WTC11 (cell line): ENCODE measurements around the gene GALNT17. TPM values are rescaled to one million over a fixed set of nuclear protein-coding genes. Genes with fewer than 3 reads are reported as not detected.
A peak's percentile ranks its signal among the peaks of the same experiment; 100 is the strongest.

ENCODE experiments used
- ATAC-seq: fragments of 200-7000 bp; cut with Tn5 transposase; 2 replicates; pipeline ENCODE4 v1.10.0; 2021; ENCODE audit warnings: mild to moderate bottlenecking, moderate library complexity
- CTCF ChIA-PET: fragments of 300-600 bp; sonication (Branson Sonifier 250); formaldehyde crosslinking; loops from one replicate; lab custom pipeline; 2021; ENCODE audit warnings: antibody characterized with exemption; lab: Charles Lee
- POLR2A ChIA-PET: fragments of 350-600 bp; sonication (Branson Sonifier 250); formaldehyde crosslinking; loops from one replicate; lab custom pipeline; 2021; ENCODE audit warnings: antibody characterized with exemption; lab: Charles Lee
- DNase-seq: peaks from one replicate; pipeline ENCODE4 v3.0.0; 2021; ENCODE audit warnings: low spot score
- H3K27ac Mint-ChIP-seq: 2 replicates; pipeline ENCODE4 v1.8.0; 2021; ENCODE audit warnings: mixed read lengths
- H3K27me3 Mint-ChIP-seq: 2 replicates; pipeline ENCODE4 v1.8.0; 2021; ENCODE audit warnings: low read depth, mild to moderate bottlenecking, moderate library complexity, mixed read lengths
- H3K36me3 Mint-ChIP-seq: 2 replicates; pipeline ENCODE4 v1.8.0; 2021; ENCODE audit warnings: mixed read lengths
- H3K4me1 Mint-ChIP-seq: 2 replicates; pipeline ENCODE4 v1.8.0; 2022; ENCODE audit warnings: mixed read lengths
- H3K4me3 Mint-ChIP-seq: 2 replicates; pipeline ENCODE4 v1.8.0; 2021; ENCODE audit warnings: mild to moderate bottlenecking, moderate library complexity, mixed read lengths
- H3K9me3 Mint-ChIP-seq: 2 replicates; pipeline ENCODE4 v1.8.0; 2021; ENCODE audit warnings: mixed read lengths
- ELF4 ChIP-seq: sonication (generic); formaldehyde crosslinking; IDR thresholded peaks from 2 replicates; pipeline ENCODE4 v1.8.1; 2022; ENCODE audit warnings: low read depth, mild to moderate bottlenecking, moderate library complexity, missing genetic modification reagents
- EMX1 ChIP-seq: fragments of 250-450 bp; sonication (Bioruptor Pico); IDR thresholded peaks from 2 replicates; pipeline ENCODE4 v1.8.0; 2021; ENCODE audit warnings: mild to moderate bottlenecking
- FOXK1 ChIP-seq: sonication (generic); formaldehyde crosslinking; IDR thresholded peaks from 2 replicates; pipeline ENCODE4 v1.8.0; 2022; ENCODE audit warnings: mild to moderate bottlenecking, moderate library complexity, missing genetic modification reagents
- GTF2I ChIP-seq: fragments of 250-450 bp; sonication (Bioruptor Pico); conservative IDR thresholded peaks from 2 replicates; pipeline ENCODE4 v1.4.0; 2021; ENCODE audit warnings: mild to moderate bottlenecking
- IRF2 ChIP-seq: sonication (generic); formaldehyde crosslinking; IDR thresholded peaks from 2 replicates; pipeline ENCODE4 v1.8.0; 2022; ENCODE audit warnings: low read depth, missing genetic modification reagents, borderline replicate concordance
- MXD4 ChIP-seq: fragments of 250-450 bp; sonication (Bioruptor Pico); IDR thresholded peaks from 2 replicates; pipeline ENCODE4 v1.8.0; 2021; ENCODE audit warnings: mild to moderate bottlenecking, moderate library complexity, borderline replicate concordance
- NR3C1 ChIP-seq: sonication (generic); formaldehyde crosslinking; conservative IDR thresholded peaks from 2 replicates; pipeline ENCODE4 v1.8.1; 2023; ENCODE audit warnings: low read depth, mild to moderate bottlenecking, missing genetic modification reagents
- SMAD3 ChIP-seq: sonication (generic); formaldehyde crosslinking; IDR thresholded peaks from 2 replicates; pipeline ENCODE4 v1.8.0; 2022; ENCODE audit warnings: missing genetic modification reagents, mild to moderate bottlenecking, borderline replicate concordance
- SMAD4 ChIP-seq: sonication (generic); formaldehyde crosslinking; IDR thresholded peaks from 2 replicates; pipeline ENCODE4 v1.8.0; 2022; ENCODE audit warnings: mild to moderate bottlenecking, missing genetic modification reagents
- SOX15 ChIP-seq: fragments of 250-450 bp; sonication (Bioruptor Pico); IDR thresholded peaks from 2 replicates; pipeline ENCODE4 v1.9.0; 2021; ENCODE audit warnings: mild to moderate bottlenecking
- SP1 ChIP-seq: sonication (generic); formaldehyde crosslinking; conservative IDR thresholded peaks from 2 replicates; pipeline ENCODE4 v1.8.1; 2022; ENCODE audit warnings: missing genetic modification reagents
- TP53 ChIP-seq: sonication (generic); formaldehyde crosslinking; IDR thresholded peaks from 2 replicates; pipeline ENCODE4 v1.8.1; 2023; ENCODE audit warnings: mild to moderate bottlenecking, missing genetic modification reagents
- ZNF138 ChIP-seq: sonication (generic); formaldehyde crosslinking; conservative IDR thresholded peaks from 2 replicates; pipeline ENCODE4 v1.8.1; 2022; ENCODE audit warnings: mild to moderate bottlenecking, moderate library complexity, missing genetic modification reagents
- ZNF232 ChIP-seq: sonication (generic); formaldehyde crosslinking; IDR thresholded peaks from 2 replicates; pipeline ENCODE4 v1.8.0; 2022; ENCODE audit warnings: mild to moderate bottlenecking, missing genetic modification reagents
- ZNF317 ChIP-seq: sonication (generic); formaldehyde crosslinking; IDR thresholded peaks from 2 replicates; pipeline ENCODE4 v1.8.1; 2023; ENCODE audit warnings: low read depth, mild to moderate bottlenecking, moderate library complexity, missing genetic modification reagents, borderline replicate concordance
- ZNF396 ChIP-seq: fragments of 250-450 bp; sonication (Bioruptor Pico); IDR thresholded peaks from 2 replicates; pipeline ENCODE4 v1.8.0; 2021; ENCODE audit warnings: mild to moderate bottlenecking, moderate library complexity, borderline replicate concordance
- ZNF423 ChIP-seq: fragments of 250-450 bp; sonication (Bioruptor Pico); IDR thresholded peaks from 2 replicates; pipeline ENCODE4 v2.1.2; 2022; ENCODE audit warnings: mild to moderate bottlenecking, moderate library complexity
- total RNA-seq: library from RNA; stranded (reverse); gene quantifications from 3 replicates; pipeline ENCODE4 v1.2.3, GENCODE V29; 2021
- TF ChIP-seq, protein P1 (sequence below): sonication (generic); formaldehyde crosslinking; IDR thresholded peaks from 2 replicates; pipeline ENCODE4 v1.8.0; 2022; ENCODE audit warnings: mild to moderate bottlenecking, missing genetic modification reagents
- TF ChIP-seq, protein P2 (sequence below): fragments of 200-600 bp; IDR thresholded peaks from 2 replicates; pipeline ENCODE4 v1.8.0; 2022; ENCODE audit warnings: antibody characterized with exemption
- TF ChIP-seq, protein P3 (sequence below): sonication (generic); formaldehyde crosslinking; IDR thresholded peaks from 2 replicates; pipeline ENCODE4 v1.8.1; 2023; ENCODE audit warnings: mild to moderate bottlenecking, missing genetic modification reagents, moderate library complexity
- TF ChIP-seq, protein P4 (sequence below): sonication (generic); formaldehyde crosslinking; IDR thresholded peaks from 2 replicates; pipeline ENCODE4 v1.8.1; 2023; ENCODE audit warnings: mild to moderate bottlenecking, moderate library complexity, missing genetic modification reagents
- TF ChIP-seq, protein P5 (sequence below): fragments of 250-450 bp; sonication (Bioruptor Pico); IDR thresholded peaks from 2 replicates; pipeline ENCODE4 v1.9.0; 2021; ENCODE audit warnings: mild to moderate bottlenecking
- TF ChIP-seq, protein P6 (sequence below): sonication (generic); formaldehyde crosslinking; IDR thresholded peaks from 2 replicates; pipeline ENCODE4 v1.8.1; 2023; ENCODE audit warnings: mild to moderate bottlenecking, missing genetic modification reagents, borderline replicate concordance

The GALNT17 gene
- total RNA-seq, 1 experiment from 2014 or later: 61.1 TPM

DNA sequence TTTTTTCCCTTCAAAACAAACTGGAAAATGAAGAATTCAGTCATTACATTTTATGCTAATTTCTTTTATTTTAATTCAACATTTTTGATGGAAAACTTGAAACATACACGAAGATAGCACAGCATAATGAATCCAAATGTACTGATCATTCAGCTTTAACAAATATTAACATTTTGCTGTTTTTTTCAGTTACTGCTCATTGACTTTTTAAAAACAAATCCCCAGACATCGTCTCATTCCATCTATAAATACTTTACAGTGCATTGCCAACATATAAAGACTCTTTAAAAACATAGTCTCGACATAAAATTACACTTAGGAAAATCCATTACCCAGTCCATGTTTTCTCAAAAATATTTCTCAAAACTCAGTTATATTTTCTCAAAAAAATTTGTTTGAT, 452.3 kb downstream of the GALNT17 start:
- no peak for DNase-seq
- Mint-ChIP-seq H3K36me3 (peaks cover 34% of the 10 kb centered on the region), H3K27ac (peak overlapping the region; percentile 64), H3K9me3 (peaks cover 29% of the 10 kb centered on the region), H3K4me1 (no peaks in the 10 kb centered on the region), H3K4me3 (no peak overlapping the region), H3K27me3 (no peaks in the 10 kb centered on the region)
- POLR2A ChIA-PET: no interaction called here
- no peak for ATAC-seq
- CTCF ChIA-PET: no interaction called here
- no peak for TF ChIP-seq ELF4
- TF ChIP-seq, protein P1, sequence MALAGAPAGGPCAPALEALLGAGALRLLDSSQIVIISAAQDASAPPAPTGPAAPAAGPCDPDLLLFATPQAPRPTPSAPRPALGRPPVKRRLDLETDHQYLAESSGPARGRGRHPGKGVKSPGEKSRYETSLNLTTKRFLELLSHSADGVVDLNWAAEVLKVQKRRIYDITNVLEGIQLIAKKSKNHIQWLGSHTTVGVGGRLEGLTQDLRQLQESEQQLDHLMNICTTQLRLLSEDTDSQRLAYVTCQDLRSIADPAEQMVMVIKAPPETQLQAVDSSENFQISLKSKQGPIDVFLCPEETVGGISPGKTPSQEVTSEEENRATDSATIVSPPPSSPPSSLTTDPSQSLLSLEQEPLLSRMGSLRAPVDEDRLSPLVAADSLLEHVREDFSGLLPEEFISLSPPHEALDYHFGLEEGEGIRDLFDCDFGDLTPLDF (CRISPR knock-in tag): no peak
- TF ChIP-seq EMX1 (CRISPR knock-in tag): no peak
- no peak for TF ChIP-seq SMAD3 (CRISPR knock-in tag)
- no peak for TF ChIP-seq ZNF423 (CRISPR knock-in tag)
- TF ChIP-seq, protein P2, sequence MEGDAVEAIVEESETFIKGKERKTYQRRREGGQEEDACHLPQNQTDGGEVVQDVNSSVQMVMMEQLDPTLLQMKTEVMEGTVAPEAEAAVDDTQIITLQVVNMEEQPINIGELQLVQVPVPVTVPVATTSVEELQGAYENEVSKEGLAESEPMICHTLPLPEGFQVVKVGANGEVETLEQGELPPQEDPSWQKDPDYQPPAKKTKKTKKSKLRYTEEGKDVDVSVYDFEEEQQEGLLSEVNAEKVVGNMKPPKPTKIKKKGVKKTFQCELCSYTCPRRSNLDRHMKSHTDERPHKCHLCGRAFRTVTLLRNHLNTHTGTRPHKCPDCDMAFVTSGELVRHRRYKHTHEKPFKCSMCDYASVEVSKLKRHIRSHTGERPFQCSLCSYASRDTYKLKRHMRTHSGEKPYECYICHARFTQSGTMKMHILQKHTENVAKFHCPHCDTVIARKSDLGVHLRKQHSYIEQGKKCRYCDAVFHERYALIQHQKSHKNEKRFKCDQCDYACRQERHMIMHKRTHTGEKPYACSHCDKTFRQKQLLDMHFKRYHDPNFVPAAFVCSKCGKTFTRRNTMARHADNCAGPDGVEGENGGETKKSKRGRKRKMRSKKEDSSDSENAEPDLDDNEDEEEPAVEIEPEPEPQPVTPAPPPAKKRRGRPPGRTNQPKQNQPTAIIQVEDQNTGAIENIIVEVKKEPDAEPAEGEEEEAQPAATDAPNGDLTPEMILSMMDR: no peak
- TF ChIP-seq, protein P3, sequence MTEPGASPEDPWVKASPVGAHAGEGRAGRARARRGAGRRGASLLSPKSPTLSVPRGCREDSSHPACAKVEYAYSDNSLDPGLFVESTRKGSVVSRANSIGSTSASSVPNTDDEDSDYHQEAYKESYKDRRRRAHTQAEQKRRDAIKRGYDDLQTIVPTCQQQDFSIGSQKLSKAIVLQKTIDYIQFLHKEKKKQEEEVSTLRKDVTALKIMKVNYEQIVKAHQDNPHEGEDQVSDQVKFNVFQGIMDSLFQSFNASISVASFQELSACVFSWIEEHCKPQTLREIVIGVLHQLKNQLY (CRISPR knock-in tag): no peak
- TF ChIP-seq, protein P4, sequence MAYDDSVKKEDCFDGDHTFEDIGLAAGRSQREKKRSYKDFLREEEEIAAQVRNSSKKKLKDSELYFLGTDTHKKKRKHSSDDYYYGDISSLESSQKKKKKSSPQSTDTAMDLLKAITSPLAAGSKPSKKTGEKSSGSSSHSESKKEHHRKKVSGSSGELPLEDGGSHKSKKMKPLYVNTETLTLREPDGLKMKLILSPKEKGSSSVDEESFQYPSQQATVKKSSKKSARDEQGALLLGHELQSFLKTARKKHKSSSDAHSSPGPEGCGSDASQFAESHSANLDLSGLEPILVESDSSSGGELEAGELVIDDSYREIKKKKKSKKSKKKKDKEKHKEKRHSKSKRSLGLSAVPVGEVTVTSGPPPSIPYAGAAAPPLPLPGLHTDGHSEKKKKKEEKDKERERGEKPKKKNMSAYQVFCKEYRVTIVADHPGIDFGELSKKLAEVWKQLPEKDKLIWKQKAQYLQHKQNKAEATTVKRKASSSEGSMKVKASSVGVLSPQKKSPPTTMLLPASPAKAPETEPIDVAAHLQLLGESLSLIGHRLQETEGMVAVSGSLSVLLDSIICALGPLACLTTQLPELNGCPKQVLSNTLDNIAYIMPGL (CRISPR knock-in tag): no peak
- no peak for TF ChIP-seq ZNF317 (CRISPR knock-in tag)
- TF ChIP-seq TP53 (CRISPR knock-in tag): no peak
- no peak for TF ChIP-seq ZNF232
- TF ChIP-seq FOXK1 (CRISPR knock-in tag): no peak
- TF ChIP-seq SMAD4 (CRISPR knock-in tag): no peak

DNA sequence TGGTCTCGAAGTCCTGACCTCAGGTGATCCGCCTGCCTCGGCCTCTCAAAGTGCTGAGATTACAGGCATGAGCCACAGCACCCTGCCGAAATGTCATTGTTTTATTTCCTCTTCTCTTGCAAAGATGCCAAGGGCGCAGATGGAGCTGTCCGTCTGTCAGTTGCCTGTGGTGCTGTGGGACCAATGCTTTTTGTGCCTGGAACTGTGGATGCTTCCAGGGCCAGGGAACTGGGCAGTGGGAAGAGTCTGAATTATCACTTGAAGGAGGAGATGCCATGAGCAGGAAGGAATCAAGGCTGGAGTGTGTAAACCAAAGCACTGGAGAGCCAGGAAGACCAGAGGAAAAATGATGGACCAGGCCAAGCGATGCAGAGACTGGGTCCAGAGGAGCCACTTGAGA, 459.9 kb downstream of the GALNT17 start:
- Mint-ChIP-seq H3K9me3 (peaks cover 24% of the 10 kb centered on the region), H3K4me3 (no peak overlapping the region), H3K27ac (peak overlapping the region; percentile 52; the same call in 1 of the 2 replicates), H3K27me3 (no peaks in the 10 kb centered on the region), H3K36me3 (peaks cover 47% of the 10 kb centered on the region), H3K4me1 (peaks cover 6% of the 10 kb centered on the region)
- ChIA-PET POLR2A (interaction anchor here (0.5 kb wide), 1 partner anchor 325 kb away, joined by 3 read pairs; no protein-coding TSS in a partner anchor), CTCF (interaction anchor here (0.5 kb wide), 1 partner anchor 124 kb away, joined by 3 read pairs; no protein-coding TSS in a partner anchor)
- DNase-seq (no peak), ATAC-seq (no peak)
- no peak for TF ChIP-seq NR3C1 (CRISPR knock-in tag)
- TF ChIP-seq ZNF138: no peak
- TF ChIP-seq GTF2I: no peak
- TF ChIP-seq SOX15 (CRISPR knock-in tag): no peak
- no peak for TF ChIP-seq SP1
- no peak for TF ChIP-seq SMAD3 (CRISPR knock-in tag)
- TF ChIP-seq, protein P5, sequence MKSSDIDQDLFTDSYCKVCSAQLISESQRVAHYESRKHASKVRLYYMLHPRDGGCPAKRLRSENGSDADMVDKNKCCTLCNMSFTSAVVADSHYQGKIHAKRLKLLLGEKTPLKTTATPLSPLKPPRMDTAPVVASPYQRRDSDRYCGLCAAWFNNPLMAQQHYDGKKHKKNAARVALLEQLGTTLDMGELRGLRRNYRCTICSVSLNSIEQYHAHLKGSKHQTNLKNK (CRISPR knock-in tag): no peak
- TF ChIP-seq ZNF317 (CRISPR knock-in tag): no peak
- TF ChIP-seq, protein P6, sequence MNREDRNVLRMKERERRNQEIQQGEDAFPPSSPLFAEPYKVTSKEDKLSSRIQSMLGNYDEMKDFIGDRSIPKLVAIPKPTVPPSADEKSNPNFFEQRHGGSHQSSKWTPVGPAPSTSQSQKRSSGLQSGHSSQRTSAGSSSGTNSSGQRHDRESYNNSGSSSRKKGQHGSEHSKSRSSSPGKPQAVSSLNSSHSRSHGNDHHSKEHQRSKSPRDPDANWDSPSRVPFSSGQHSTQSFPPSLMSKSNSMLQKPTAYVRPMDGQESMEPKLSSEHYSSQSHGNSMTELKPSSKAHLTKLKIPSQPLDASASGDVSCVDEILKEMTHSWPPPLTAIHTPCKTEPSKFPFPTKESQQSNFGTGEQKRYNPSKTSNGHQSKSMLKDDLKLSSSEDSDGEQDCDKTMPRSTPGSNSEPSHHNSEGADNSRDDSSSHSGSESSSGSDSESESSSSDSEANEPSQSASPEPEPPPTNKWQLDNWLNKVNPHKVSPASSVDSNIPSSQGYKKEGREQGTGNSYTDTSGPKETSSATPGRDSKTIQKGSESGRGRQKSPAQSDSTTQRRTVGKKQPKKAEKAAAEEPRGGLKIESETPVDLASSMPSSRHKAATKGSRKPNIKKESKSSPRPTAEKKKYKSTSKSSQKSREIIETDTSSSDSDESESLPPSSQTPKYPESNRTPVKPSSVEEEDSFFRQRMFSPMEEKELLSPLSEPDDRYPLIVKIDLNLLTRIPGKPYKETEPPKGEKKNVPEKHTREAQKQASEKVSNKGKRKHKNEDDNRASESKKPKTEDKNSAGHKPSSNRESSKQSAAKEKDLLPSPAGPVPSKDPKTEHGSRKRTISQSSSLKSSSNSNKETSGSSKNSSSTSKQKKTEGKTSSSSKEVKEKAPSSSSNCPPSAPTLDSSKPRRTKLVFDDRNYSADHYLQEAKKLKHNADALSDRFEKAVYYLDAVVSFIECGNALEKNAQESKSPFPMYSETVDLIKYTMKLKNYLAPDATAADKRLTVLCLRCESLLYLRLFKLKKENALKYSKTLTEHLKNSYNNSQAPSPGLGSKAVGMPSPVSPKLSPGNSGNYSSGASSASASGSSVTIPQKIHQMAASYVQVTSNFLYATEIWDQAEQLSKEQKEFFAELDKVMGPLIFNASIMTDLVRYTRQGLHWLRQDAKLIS (CRISPR knock-in tag): no peak
- no peak for TF ChIP-seq MXD4 (CRISPR knock-in tag)
- TF ChIP-seq, protein P4 (CRISPR knock-in tag): no peak
- TF ChIP-seq ZNF396 (CRISPR knock-in tag): no peak
- no peak for TF ChIP-seq ZNF423 (CRISPR knock-in tag)
- no peak for TF ChIP-seq FOXK1 (CRISPR knock-in tag)
- no peak for TF ChIP-seq IRF2
